Measurements from ENCODE around the gene GNAI1.
"Not testable (repeated sequence)": the region's sequence is repeated elsewhere in the genome, so short reads cannot be mapped to it uniquely, and the experiment has no call there.

GNAI1 gene

GRCh38 chr7:80132594-80132993 lies 2.0 kb upstream of the GNAI1 start:
- DNase-seq (no peak), ATAC-seq (no peak)

GRCh38 chr7:80133361-80134114 lies 1.1 kb upstream of the GNAI1 start:
- ATAC-seq, result no peak
- no peak for DNase-seq

DNA sequence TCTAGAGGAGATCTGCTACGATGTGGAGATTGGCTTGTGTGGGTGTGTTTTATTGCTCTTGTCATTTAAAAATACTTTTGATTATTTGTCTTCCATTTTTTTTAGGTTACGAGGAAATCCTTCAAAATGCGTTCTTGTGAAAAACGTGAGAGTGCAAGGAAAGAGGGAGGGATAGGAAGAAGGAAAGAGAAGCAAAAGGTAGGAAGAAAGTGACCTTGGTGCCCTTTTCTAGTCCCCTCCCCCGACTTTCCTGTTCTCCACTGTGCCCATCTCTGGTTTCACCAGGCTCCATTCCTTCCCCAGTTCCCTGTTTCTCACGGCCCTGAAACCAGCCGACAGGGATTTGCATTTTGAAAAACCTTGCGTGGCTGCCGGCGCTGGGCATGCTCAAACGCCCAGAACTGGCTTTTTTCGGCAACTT lies 506 bp upstream of the GNAI1 start:
- no peak for DNase-seq
- ATAC-seq, result no peak

- ATAC-seq (peak; percentile 20), DNase-seq (peak; percentile 45)
These were observed 876 bp downstream of the GNAI1 start for GRCh38 chr7:80135309-80136104.

GRCh38 chr7:80136261-80137055 lies 1.8 kb downstream of the GNAI1 start:
- ATAC-seq (peak; percentile 67), DNase-seq (no peak)

GRCh38 chr7:80137410-80137809 lies 2.8 kb downstream of the GNAI1 start:
- ATAC-seq, result no peak
- DNase-seq, result no peak

DNA sequence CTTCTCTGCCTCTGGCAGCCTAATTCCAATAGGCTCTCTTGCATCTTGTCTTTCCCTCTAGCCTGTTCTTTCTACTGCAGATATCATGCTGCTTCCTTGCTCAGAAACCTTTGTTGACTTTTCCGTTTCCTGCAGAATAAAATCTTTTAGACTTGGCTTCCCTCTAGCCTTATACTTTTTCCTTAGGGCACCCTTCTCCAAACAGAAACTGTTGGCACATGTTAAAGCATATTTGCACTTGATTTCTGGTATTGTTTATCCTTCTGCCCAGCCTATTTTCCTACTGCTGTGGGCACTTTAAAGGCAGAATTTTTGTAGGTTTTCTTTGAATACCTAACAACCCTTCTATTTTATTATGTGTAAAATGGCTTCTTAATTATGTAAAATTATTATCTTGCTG lies 4.6 kb downstream of the GNAI1 start:
- DNase-seq, result no peak

DNA sequence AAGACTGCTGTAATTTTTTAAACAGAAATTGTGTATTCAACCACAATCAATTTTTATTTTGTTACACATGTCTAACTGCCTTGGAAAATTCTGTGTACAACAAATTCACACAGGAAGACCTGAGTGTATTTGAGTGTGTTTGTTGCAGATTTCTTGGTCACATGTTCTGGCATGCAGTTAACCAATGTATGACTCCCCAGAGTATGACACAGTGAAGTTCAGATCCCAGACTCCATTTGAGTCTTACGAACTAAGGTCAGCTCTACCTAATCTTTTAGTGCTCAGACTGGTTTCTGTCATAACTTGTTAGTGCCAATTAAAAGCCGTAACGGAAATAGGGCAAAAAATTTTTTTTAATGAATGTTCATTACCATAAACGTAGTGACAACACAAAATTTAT lies 5.8 kb downstream of the GNAI1 start:
- DNase-seq (no peak), ATAC-seq (no peak)

More for the DNA sequence above, 4.6 kb downstream of the GNAI1 start:
- ATAC-seq, result no peak

- DNase-seq, result no peak
- ATAC-seq, result no peak
These were observed 6.7 kb downstream of the GNAI1 start for GRCh38 chr7:80141376-80141775.

GRCh38 chr7:80142853-80143580 lies 8.4 kb downstream of the GNAI1 start:
- ATAC-seq (no peak), DNase-seq (no peak)

DNA sequence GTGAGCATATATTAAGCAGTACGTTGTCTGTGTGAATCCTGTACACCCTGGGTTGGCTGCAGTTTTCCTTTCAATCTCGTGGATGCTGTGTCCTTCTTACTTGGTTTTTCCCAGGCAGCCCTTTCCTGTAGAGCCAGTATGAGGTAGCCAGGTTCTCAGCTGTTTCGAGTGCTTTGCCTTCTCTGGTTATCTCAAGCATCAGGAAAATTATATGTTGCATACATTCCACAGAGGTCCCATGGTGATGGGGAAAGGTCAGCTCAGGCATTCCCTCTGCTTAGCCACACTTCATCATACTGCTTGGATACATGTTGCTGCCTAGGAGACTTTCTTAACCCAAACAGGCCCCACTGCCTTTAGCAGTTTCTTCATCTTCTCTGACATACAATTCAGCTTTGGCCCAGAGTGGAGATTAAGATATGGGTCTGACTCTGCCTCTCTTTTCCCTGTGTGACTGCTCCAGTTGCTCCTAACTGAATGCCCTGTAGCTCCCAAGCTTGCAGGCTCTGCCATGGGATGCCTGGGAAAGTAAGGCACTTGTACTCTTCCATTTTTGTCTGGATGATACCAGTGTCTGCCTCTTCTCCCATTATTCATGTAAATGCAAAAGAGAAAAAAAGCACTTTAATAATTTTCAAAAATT lies 11.3 kb downstream of the GNAI1 start:
- DNase-seq (no peak), ATAC-seq (no peak)

DNA sequence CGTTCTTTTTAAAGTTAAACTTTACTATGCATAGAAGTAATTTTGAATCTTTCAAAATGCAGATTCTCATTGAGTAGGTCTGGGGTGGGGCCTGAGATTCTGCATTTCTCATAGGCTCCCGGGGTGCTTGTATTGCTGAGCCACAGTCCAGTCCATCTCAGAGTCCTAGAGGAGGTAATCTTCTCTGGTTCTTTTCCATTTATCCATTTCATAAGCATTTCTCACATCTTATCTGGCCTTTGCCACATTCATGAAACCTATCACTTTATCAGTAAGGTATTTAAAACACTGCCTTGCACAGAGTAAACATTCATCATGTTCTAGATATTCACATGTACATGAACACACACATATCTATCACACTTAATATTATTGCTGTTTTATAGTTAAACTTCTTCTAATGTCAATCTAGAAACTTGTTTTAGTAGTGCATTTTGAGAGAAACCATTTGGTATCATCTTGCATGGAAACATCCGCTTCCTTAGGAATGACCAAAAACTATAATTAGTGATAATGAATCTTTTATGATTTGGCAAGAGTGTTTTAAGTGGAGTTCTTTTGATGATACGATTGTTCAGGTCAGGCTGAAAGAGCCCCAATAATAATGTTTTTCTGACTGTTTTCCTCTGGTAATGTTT lies 12.0 kb downstream of the GNAI1 start:
- DNase-seq (no peak), ATAC-seq (no peak)

- DNase-seq, result no peak
These were observed 13.1 kb downstream of the GNAI1 start for GRCh38 chr7:80147543-80148391.

DNA sequence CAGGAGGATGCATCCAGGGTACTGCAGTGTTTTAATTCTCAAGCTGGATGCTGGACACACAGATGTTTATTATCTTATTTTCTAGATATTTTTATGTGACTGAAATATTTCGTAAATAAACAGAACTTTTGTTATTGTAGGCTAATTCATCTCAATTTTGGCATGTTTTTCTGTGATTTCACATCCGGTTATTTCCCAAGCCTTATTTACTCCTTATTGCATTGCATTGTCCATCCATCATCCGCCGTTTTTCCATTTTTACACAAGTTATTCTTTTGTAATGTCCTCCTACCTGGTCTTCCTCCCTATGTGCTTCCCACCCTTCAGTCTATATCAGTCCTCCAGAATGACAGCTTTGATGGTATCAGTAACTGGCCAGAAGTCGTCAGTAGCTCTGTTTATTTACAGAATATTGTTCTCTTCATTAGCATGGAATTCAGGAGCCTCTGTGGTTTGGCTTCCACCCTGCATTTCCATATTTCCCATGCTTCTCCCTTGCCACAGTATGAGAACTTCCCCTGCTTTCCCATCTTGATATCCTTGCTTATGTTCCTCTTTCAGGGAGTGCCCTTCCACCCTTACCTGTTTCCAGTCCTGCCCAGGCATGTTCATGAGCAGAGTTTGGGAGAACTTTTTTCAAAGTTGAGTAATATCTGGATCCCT lies 16.1 kb downstream of the GNAI1 start:
- ATAC-seq (peak; percentile 10), DNase-seq (no peak)

More at GRCh38 chr7:80147543-80148391, 13.1 kb downstream of the GNAI1 start:
- ATAC-seq, result no peak

DNA sequence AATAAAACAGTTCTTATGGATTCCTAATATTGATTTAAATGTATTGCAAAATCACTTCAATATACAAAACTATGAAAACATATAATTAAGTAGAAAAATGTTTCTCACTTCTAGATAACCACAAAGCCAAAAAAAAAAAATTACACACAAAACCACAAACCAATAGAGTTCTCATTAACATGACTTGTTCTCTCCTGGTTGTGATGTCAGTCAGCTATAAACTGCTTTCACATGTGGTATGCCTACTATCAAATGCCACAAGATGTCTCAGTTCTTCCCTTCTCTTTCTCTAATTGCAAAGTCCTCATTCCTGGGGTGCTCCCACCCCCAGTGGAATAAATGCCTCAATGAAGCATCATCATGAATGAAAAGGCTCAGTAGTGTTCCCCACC lies 16.6 kb downstream of the GNAI1 start:
- DNase-seq, result peak; percentile 37
- peak; percentile 96 for ATAC-seq

DNA sequence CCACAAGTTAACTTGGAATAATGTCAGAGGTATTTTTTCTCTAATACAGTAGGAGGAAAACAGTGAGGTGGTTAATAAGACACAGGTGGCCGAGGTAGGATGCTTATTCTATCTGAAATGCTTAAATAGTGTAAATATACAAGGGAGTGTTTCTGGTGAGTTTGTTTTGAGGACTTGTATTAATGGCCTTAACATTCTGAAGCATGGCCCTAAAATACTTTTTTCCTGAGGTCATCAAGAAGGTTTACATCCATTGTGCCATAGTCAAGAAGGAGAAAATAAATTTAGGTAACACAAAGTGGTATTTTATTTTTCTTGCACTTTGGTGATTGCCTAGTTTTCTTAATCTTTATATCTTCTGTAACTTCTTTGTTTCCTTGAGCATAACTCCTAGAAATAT lies 18.8 kb downstream of the GNAI1 start:
- DNase-seq, result no peak
- no peak for ATAC-seq

- no peak for ATAC-seq
- no peak for DNase-seq
These were observed 20.2 kb downstream of the GNAI1 start for GRCh38 chr7:80154656-80155333.

GRCh38 chr7:80155374-80155773 lies 20.7 kb downstream of the GNAI1 start:
- no peak for ATAC-seq
- DNase-seq, result no peak

DNA sequence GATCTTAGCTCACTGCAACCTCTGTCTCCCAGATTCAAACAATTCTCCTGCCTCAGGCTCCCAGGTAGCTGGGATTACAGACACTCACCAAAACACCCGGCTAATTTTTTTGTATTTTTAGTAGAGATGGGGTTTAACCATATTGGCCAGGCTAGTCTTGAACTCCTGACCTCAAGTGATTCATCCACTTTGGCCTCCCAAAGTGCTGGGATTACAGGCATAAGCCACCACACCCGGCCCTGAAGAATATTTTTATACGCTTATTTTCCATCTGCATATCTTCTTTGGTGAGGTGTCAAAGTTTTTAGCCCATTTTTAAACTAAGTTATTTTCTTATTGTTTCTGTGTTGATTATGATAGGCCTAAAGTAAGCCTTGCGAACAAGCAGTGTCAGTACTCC lies 23.1 kb downstream of the GNAI1 start:
- not testable (repeated sequence) for ATAC-seq, DNase-seq
